Measurements from ENCODE around the gene ABHD3.
"Not testable (repeated sequence)": the region's sequence is repeated elsewhere in the genome, so short reads cannot be mapped to it uniquely, and the experiment has no call there.

ABHD3 gene

GRCh38 chr18:21703241-21703820 is 1.2 kb downstream of the ABHD3 start:
- DNase-seq = no peak

GRCh38 chr18:21702602-21703001 is 2.0 kb downstream of the ABHD3 start:
- no peak for DNase-seq

- DNase-seq = no peak
Measured at GRCh38 chr18:21701621-21702020, 3.0 kb downstream of the ABHD3 start.

- no peak for DNase-seq
Measured at GRCh38 chr18:21700528-21701075, 4.0 kb downstream of the ABHD3 start.

- no peak for DNase-seq
Measured at GRCh38 chr18:21693322-21693721, 11.3 kb downstream of the ABHD3 start.

GRCh38 chr18:21689736-21690135 is 14.8 kb downstream of the ABHD3 start:
- no peak for DNase-seq

- no peak for DNase-seq
Measured at GRCh38 chr18:21686282-21687105, 18.1 kb downstream of the ABHD3 start.

GRCh38 chr18:21685556-21685981 is 19.0 kb downstream of the ABHD3 start:
- not testable (repeated sequence) for DNase-seq

- DNase-seq = no peak
Measured at GRCh38 chr18:21684731-21685130, 19.8 kb downstream of the ABHD3 start.

- DNase-seq = no peak
Measured at GRCh38 chr18:21682371-21683051, 22.1 kb downstream of the ABHD3 start.

GRCh38 chr18:21680161-21680560 is 24.4 kb downstream of the ABHD3 start:
- DNase-seq = no peak

- DNase-seq = no peak
Measured at GRCh38 chr18:21678859-21679258, 25.7 kb downstream of the ABHD3 start.

GRCh38 chr18:21675354-21675753 is 29.2 kb downstream of the ABHD3 start:
- DNase-seq = not testable (repeated sequence)

GRCh38 chr18:21672521-21673267 is 31.9 kb downstream of the ABHD3 start:
- DNase-seq = no peak

- DNase-seq = peak; percentile 18
Measured at GRCh38 chr18:21669736-21670285, 34.8 kb downstream of the ABHD3 start.

GRCh38 chr18:21664069-21664468 is 40.5 kb downstream of the ABHD3 start:
- no peak for DNase-seq

GRCh38 chr18:21663578-21663977 is 41.0 kb downstream of the ABHD3 start:
- DNase-seq = no peak

GRCh38 chr18:21662581-21662980 is 42.0 kb downstream of the ABHD3 start:
- no peak for DNase-seq

GRCh38 chr18:21660078-21660477 is 44.5 kb downstream of the ABHD3 start:
- DNase-seq = no peak

- DNase-seq = no peak
Measured at GRCh38 chr18:21656402-21656801, 48.2 kb downstream of the ABHD3 start.

GRCh38 chr18:21653361-21653760 is 51.2 kb downstream of the ABHD3 start:
- no peak for DNase-seq

- no peak for DNase-seq
Measured at GRCh38 chr18:21652073-21652472, 52.5 kb downstream of the ABHD3 start.

- no peak for DNase-seq
Measured at GRCh38 chr18:21650311-21650710, 54.3 kb downstream of the ABHD3 start.

All from NCI-H510A (cell line).